Hematopoietic multipotent progenitor cell (in vitro differentiated cells): ENCODE measurements around the gene RAB3D. TPM values are rescaled to one million over a fixed set of nuclear protein-coding genes. Genes with fewer than 3 reads are reported as not detected.
"Not testable (repeated sequence)": the region's sequence is repeated elsewhere in the genome, so short reads cannot be mapped to it uniquely, and the experiment has no call there.

Source experiments
- DNase-seq, 3 donors: peaks; one replicate each; pipeline ENCODE4 v3.0.0-alpha.2; 2011 to 2015; ENCODE audit warnings: low read depth in 2 of 3, low spot score in 2 of 3
- total RNA-seq: library from RNA; depleted of rRNA; stranded (reverse); fragments of >200 nt; gene quantifications from one replicate; pipeline ENCODE4 v1.2.3, GENCODE V29; 2012

RAB3D gene, protein sequence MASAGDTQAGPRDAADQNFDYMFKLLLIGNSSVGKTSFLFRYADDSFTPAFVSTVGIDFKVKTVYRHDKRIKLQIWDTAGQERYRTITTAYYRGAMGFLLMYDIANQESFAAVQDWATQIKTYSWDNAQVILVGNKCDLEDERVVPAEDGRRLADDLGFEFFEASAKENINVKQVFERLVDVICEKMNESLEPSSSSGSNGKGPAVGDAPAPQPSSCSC
- total RNA-seq: 114 TPM

DNA sequence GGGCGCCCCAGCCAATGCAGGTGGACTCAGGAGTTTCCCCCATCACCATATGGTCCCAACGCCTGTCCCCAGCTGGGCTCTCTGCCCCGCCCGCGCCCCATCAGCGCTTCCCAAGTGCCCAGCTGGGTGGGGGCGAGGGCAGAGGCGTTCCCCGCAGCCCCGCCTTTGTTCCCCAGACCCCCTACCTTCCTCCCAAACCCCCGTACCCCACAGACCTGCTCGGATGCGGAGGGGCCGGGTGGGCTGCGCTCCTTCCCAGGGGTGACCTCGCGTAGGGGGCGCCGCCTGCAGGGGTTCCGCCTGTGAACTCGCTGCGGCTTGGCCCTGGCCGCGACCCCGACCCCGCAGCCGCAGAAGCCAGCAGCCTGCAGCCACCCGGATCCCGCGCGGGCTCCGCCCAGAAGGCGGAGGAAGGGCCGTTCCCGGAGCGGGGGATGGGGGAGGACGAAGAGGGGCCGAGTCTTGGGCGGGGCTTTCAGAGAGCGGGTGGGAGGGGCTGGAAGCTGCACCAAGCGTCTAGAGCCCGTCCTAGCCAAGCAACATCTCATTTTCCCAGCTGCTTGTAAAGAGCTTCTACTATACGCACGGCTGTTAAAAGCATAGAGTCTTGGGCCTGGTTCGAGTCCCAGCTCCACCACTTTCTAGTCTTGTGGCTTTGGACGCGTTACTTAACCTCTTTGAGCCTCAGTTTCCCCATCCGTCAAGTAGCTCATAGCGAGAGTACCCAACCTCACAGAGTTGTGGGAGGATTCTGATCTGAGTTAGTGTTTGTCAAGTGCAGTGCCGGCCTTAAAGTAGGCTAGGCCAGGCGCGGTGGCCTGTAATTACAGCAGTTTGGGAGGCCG, at the start of gene RAB3D:
TSS of gene RAB3D (minus strand) at position 404 of the 845 bp plus-strand sequence. CDS start 2,258 bp downstream, outside the sequence.
- peak; percentile 38 to 87 (median 85) for DNase-seq

GRCh38 chr19:11387162-11388034, 47.9 kb upstream of the RAB3D start:
- peak in 2 of 3 donors; percentile 46 to 72 for DNase-seq

DNA sequence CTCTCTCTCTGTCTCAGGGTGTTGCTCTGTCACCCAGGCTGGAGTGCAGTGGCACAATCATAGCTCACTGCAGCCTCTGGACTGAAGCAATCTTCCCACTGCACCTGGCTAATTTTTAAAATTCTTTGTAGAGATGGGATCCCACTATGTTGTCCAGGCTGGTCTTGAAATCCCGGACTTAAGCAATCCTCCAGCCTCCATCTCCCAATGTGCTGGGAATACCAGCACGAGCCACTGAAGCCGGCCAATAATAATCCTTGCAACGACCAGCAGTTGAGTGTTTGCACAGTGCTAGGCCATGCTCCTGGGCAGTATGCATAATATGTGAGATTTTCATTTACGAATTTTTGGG, 45.3 kb upstream of the RAB3D start:
- DNase-seq: no peak

GRCh38 chr19:11383706-11384048, 44.2 kb upstream of the RAB3D start:
- DNase-seq: no peak

- peak in 2 of 3 donors; percentile 72 to 81 for DNase-seq
Observed at GRCh38 chr19:11382898-11383705, 43.6 kb upstream of the RAB3D start.

DNA sequence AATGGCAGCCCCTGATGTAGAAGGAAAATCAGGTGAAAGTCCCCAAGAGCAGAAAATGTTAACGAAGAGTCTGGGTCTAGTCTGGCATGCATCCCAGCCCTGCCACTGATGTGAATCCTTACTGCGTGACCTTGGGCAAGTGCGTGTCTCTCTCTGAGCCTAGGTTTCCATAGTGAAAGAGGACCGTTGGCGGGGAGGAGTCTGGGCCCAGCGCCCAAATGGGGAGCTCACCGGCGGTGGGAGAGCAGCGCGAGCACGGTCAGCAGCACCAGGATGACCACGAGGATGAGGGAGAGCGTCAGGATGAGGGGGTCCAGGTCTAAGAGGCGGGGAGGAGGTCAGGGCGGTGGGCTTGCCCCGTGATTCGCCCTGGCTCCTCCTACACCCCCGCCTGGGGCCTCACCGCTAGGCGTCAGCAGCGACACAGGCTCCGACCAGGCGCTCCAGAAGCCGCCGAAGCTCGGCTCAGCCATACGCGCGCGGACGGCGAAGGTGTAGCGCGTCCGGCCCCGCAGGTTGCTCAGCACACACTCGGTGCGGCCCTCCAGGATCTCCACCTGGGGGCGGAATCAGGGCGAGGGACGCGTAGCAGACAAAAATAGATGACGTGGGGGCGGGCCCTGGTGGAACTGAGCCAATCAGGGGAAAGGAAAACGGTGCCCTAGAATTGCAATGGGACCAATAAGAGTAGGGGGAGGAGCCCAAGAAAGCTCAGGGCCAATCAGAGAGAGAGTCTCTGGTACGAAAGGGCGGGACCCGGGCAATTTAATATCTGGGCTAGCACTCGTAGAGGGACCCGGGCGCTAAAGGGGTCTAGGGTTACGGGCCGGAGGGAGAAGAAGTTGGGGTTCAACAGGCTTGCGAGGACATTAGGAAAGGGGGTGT, 41.4 kb upstream of the RAB3D start:
- peak; percentile 90 to 98 (median 97) for DNase-seq

DNA sequence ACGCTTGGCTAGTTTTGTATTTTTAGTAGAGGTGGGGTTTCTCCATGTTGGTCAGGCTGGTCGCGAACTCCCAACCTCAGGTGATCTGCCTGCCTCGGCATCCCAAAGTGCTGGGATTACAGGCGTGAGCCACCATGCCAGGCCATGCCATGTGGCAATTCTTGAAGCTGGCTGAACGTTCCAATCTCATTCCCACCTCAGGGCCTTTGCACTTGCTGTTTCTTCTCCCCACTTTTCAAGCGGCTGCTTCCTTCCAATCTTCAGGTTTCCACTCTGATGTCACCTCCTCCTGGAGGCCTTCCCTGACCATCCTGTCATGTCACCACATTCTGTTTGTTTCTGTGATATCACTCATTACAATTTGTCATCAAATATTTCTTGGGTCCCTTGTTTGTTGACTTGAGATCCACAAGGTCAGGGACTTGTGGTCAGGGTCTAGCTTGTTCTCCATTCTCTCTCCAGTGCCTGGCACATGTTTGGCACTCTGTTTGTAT, 40.4 kb upstream of the RAB3D start:
- no peak for DNase-seq

DNA sequence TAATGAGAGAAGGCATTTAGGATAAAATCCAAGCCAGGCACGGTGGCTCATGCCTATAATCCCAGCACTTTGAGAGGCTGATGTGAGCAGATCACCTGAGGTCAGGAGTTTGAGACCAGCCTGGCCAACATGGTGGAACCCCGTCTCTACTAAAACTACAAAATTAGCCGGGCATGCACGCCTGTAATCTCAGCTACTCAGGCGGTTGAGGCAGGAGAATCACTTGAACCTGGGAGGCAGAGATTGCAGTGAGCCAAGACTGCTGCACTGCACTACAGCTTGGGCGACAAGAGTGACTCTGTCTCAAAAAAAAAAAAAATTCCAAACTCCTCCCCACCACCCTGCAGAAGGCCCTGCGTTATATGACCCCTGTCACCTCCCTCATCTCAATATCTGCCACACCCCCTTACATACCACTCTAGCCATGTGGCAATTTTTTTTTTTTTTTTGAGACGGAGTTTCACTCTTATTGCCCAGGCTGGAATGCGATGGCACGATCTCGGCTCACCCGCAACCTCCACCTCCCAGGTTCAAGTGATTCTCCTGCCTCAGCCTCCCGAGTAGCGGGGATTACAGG, 39.9 kb upstream of the RAB3D start:
- not testable (repeated sequence) for DNase-seq

- peak in 2 of 3 donors; percentile 52 to 64 for DNase-seq
Observed at GRCh38 chr19:11378319-11379189, 39.1 kb upstream of the RAB3D start.

GRCh38 chr19:11377756-11378155, 38.3 kb upstream of the RAB3D start:
- no peak for DNase-seq

- DNase-seq: no peak
Observed at GRCh38 chr19:11377237-11377636, 37.8 kb upstream of the RAB3D start.

DNA sequence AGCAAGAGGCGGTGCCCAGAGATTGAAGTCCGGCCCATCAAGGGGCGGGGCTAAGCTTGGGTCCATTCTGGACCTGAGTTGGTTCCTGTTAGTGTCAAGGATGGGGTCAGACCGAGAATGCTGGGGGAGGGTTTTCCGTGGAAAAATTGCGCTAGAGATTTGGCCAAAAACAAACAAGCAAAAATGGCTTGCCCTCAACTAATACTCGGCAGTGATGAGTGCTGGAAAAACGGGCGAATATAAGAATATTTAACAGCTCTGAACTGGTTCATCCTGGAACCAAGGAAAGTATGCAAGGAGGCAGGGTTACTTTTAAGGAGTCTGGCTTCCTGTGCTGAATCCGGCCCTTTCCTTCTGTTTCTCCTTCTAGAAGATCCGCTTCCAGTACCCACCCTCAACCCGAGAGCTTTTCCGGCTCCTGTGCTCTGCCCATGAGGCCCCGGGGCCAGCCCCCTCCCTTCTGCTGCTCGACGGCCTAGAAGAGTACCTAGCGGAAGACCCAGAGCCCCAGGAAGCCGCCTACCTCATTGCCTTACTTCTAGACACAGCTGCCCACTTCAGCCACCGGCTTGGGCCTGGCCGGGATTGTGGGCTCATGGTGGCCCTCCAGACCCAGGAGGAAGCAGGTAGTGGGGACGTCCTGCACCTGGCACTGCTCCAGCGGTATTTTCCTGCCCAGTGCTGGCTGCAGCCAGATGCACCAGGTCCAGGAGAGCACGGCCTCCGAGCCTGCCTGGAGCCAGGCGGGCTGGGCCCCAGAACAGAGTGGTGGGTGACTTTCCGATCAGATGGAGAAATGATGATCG, 35.9 kb upstream of the RAB3D start:
- peak; percentile 47 to 79 (median 70) for DNase-seq

DNA sequence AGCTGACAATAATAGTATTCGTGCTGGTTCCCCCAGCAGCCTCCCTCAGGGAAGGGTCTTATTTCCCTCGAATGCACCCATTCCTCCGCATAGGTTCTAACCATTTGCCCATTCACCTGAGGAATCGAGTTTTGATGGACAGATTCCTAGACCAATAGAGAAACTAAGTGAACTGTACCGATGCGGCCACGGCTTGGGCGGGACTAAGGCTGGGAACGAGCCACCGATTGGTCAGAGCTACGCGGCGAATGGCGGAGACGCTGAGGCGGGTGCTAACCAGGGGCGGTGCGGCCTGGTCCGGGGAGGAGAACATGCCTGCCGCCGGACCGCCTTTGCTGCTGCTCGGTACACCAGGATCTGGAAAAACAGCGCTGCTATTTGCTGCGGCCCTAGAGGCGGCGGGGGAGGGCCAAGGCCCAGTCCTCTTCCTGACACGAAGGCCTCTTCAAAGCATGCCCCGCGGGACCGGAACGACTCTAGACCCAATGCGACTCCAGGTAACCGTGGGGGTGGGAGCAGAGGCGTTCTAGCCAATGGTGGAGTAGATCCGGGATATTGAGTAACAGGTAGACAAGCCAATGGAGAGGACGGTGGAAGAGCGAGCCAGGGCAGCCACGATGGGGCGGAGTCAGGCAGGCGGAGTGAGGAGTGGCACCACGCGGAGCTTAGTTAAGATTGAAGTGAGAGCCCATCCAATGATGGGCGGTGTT, 35.1 kb upstream of the RAB3D start, which contains the start of gene SWSAP1:
TSS of gene SWSAP1 (plus strand) at position 234 of the 710 bp plus-strand sequence. CDS start at position 249, 15 bp downstream.
- peak; percentile 91 to 100 (median 99) for DNase-seq

DNA sequence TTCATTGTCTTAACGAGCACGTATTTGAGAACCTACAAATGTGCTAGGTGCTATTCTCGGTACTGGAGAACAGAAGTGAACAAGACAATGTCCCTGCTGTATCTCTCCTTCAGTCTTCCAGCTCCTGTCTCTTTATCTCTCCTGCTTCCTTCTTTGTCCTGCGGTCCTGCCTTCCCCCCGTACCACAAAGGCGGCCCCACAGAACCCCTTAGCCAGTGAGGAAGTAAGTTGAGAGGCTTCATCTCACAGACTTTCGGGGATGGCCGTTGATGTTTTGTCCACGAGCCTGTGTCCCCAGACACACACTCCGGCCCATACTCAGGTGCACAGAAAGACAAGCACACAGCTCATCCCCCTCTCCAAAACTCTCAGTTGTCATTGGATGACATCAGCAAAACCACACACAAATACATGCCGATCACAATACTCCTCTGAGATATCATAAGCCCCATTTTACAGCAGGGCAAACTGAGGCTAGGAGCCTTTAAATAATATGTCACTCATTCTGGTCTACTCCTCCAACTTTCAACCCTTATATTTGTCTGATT, 34.5 kb upstream of the RAB3D start:
- peak in 1 of 3 donors; percentile 48 for DNase-seq

DNA sequence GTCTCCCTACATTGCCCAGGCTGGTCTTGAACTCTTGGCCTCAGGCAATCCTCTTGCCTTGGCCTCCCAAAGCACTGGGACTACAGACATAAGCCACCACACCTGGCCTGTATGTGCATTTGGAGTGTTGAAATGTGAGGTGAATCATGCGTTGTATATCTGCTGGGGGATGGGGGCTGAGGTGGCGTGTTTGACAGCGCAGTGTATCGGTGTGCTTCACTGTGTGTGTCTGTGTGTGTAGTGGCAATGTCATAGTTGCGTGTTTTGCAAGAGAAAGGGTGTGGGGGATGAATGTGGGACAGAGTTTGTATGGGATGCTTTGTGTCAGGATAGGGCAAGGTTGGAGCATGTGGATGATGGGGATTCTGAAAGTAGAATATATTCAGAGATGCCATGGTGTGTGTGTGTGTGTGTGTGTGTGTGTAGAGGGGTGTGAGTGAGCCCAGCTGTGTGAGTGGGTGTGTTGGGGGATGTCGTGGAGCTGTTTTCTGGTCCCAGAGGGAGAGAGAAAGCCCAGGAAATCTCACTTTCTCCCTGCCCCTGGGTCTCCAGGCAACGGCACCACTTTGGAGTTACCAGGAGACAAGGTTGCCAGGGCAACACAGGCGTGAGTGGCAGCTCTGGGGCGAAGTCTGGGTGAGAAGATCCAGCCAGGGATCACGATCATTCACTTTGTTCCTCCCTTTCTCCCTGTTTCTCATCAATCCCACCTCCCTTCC, 33.9 kb upstream of the RAB3D start:
- DNase-seq: peak in 1 of 3 donors; percentile 53
